Thoracic aorta (tissue), 2 donors: Measurements from ENCODE around the gene MITF. TPM values are rescaled to one million over a fixed set of nuclear protein-coding genes. Genes with fewer than 3 reads are reported as not detected.

ENCODE experiments used
- ATAC-seq: fragments of 150-250 bp; one replicate; pipeline ENCODE4 v1.8.0; 2017; ENCODE audit warnings: low read depth; ENCODE audit not compliant: insufficient number of reproducible peaks, low FRiP score
- DNase-seq: peaks from one replicate; pipeline ENCODE4 v3.0.0-alpha.2; 2020; ENCODE audit warnings: low spot score
- H3K27ac ChIP-seq, 2 donors: fragments of 200-600 bp; sonication (generic); 1 replicate in 1 of 2; 2 replicates in 1 of 2; pipeline ENCODE4 v1.5.1; 2016; ENCODE audit warnings: mild to moderate bottlenecking in 2 of 2, moderate library complexity in 2 of 2
- H3K27me3 ChIP-seq: fragments of 200-600 bp; sonication (generic); replicated peaks from 2 replicates; pipeline ENCODE4 v1.6.0; 2016; ENCODE audit warnings: mild to moderate bottlenecking; ENCODE audit not compliant: insufficient read depth
- H3K36me3 ChIP-seq: fragments of 200-600 bp; sonication (generic); one replicate; pipeline ENCODE4 v1.5.1; 2016
- H3K4me1 ChIP-seq, 2 donors: fragments of 200-600 bp; sonication (generic); 1 replicate in 1 of 2; 2 replicates in 1 of 2; pipeline versions ENCODE4 v1.5.1 to v1.6.0; 2016; ENCODE audit warnings: low read depth in 2 of 2, mild to moderate bottlenecking in 1 of 2; ENCODE audit not compliant: control insufficient read depth in 1 of 2
- H3K4me3 ChIP-seq: fragments of 200-600 bp; sonication (generic); 2 replicates; pipeline ENCODE4 v1.5.1; 2016; ENCODE audit warnings: mild to moderate bottlenecking
- H3K9me3 ChIP-seq: fragments of 200-600 bp; sonication (generic); 2 replicates; pipeline ENCODE4 v1.5.1; 2016
- CTCF ChIP-seq: fragments of 200-600 bp; sonication (generic); IDR thresholded peaks from one replicate; pipeline ENCODE4 v1.5.1; 2019; ENCODE audit warnings: antibody characterized with exemption
- total RNA-seq, 2 donors: library from RNA; depleted of rRNA; stranded (reverse); fragments of >200 nt; gene quantifications; one replicate each; pipeline versions ENCODE4 v1.1.0 to v1.2.3, GENCODE V29; 2016

The MITF gene
- total RNA-seq, 2 donors from 2014 or later = 12.3 to 12.7 TPM

- no peaks in the 10 kb centered on the region for H3K9me3 ChIP-seq
- no peak overlapping the region for H3K4me3 ChIP-seq
- DNase-seq (no peak), ATAC-seq (no peak)
- H3K4me1 ChIP-seq = peaks cover 18 to 36% of the 10 kb centered on the region in 2 donors
- TF ChIP-seq CTCF = no peak
- H3K27me3 ChIP-seq = no peaks in the 10 kb centered on the region
- no peaks in the 10 kb centered on the region for H3K36me3 ChIP-seq
- no peak overlapping the region for H3K27ac ChIP-seq
Measured at GRCh38 chr3:69823743-69824142, 84.5 kb downstream of the MITF start.

- H3K4me1 ChIP-seq = peaks cover 14 to 21% of the 10 kb centered on the region in 2 donors
- TF ChIP-seq CTCF = no peak
- no peak for ATAC-seq
Measured at GRCh38 chr3:69825446-69825845, 86.2 kb downstream of the MITF start.

GRCh38 chr3:69827127-69827526, 87.9 kb downstream of the MITF start:
- Histone ChIP-seq H3K27ac (no peak overlapping the region), H3K4me1 (peaks cover 5 to 8% of the 10 kb centered on the region in 2 donors), H3K27me3 (no peaks in the 10 kb centered on the region), H3K36me3 (no peaks in the 10 kb centered on the region), H3K9me3 (no peaks in the 10 kb centered on the region), H3K4me3 (no peak overlapping the region)
- DNase-seq (no peak), ATAC-seq (no peak)
- TF ChIP-seq CTCF = no peak

More at GRCh38 chr3:69825446-69825845, 86.2 kb downstream of the MITF start:
- no peak overlapping the region for H3K4me3 ChIP-seq
- no peaks in the 10 kb centered on the region for H3K9me3 ChIP-seq
- H3K36me3 ChIP-seq = no peaks in the 10 kb centered on the region
- no peak for DNase-seq
- no peaks in the 10 kb centered on the region for H3K27me3 ChIP-seq
- H3K27ac ChIP-seq = no peak overlapping the region

- DNase-seq (no peak), ATAC-seq (no peak)
- no peaks in the 10 kb centered on the region for H3K36me3 ChIP-seq
- no peaks in the 10 kb centered on the region for H3K27me3 ChIP-seq
- H3K4me1 ChIP-seq = no peaks in the 10 kb centered on the region
- no peaks in the 10 kb centered on the region for H3K9me3 ChIP-seq
- TF ChIP-seq CTCF = no peak
- no peak overlapping the region for H3K4me3 ChIP-seq
- no peak overlapping the region for H3K27ac ChIP-seq
Measured at GRCh38 chr3:69828817-69829216, 89.6 kb downstream of the MITF start.

GRCh38 chr3:69830147-69830546, 90.9 kb downstream of the MITF start:
- no peak for TF ChIP-seq CTCF
- DNase-seq = no peak
- no peaks in the 10 kb centered on the region for H3K27me3 ChIP-seq
- no peaks in the 10 kb centered on the region for H3K9me3 ChIP-seq
- ATAC-seq = no peak
- H3K36me3 ChIP-seq = no peaks in the 10 kb centered on the region
- H3K27ac ChIP-seq = no peak overlapping the region
- no peaks in the 10 kb centered on the region for H3K4me1 ChIP-seq
- no peak overlapping the region for H3K4me3 ChIP-seq
